Muscle of leg (tissue), 11 donors: ENCODE data around the gene MXD3. TPM values are rescaled to one million over a fixed set of nuclear protein-coding genes. Genes with fewer than 3 reads are reported as not detected.
A peak's percentile ranks its signal among the peaks of the same experiment; 100 is the strongest.

Experiments
- DNase-seq: peaks from one replicate; pipeline ENCODE4 v3.0.0; 2013
- H3K27ac ChIP-seq: one replicate; pipeline ENCODE4 v1.5.1; 2013; ENCODE audit warnings: mild to moderate bottlenecking, low read length, control low read depth
- H3K27me3 ChIP-seq: one replicate; pipeline ENCODE4 v1.6.1; 2013; ENCODE audit warnings: low read length; ENCODE audit not compliant: control insufficient read depth, insufficient read depth
- H3K36me3 ChIP-seq: one replicate; pipeline ENCODE4 v1.6.1; 2013; ENCODE audit warnings: low read length; ENCODE audit not compliant: control insufficient read depth, insufficient read depth
- H3K4me1 ChIP-seq: one replicate; pipeline ENCODE4 v1.6.1; 2013; ENCODE audit warnings: low read length; ENCODE audit not compliant: control insufficient read depth, insufficient read depth
- H3K4me3 ChIP-seq: one replicate; pipeline ENCODE4 v1.5.1; 2013; ENCODE audit warnings: low read length, control low read depth
- H3K9me3 ChIP-seq: replicated peaks from 2 replicates; pipeline ENCODE4 v1.6.1; 2013; ENCODE audit warnings: low read depth, low read length; ENCODE audit not compliant: control insufficient read depth
- WGBS: methylation state at CpG from one replicate; pipeline ENCODE4 v1.1.5; 2013; ENCODE audit warnings: missing lambda C conversion rate; ENCODE audit not compliant: insufficient coverage; 5-methylcytosine and 5-hydroxymethylcytosine counted together
- polyA plus RNA-seq, 8 donors: library from polyadenylated mRNA; unstranded; fragments of 120-200 nt; gene quantifications; one replicate each; pipeline versions ENCODE4 v1.2.1 to v1.2.3, GENCODE V29; 2013; ENCODE audit warnings: inconsistent platforms in 1 of 8, low replicate concordance in 1 of 8; ENCODE audit not compliant: insufficient read length in 8 of 8, insufficient read depth in 1 of 8
- total RNA-seq: library from RNA; stranded (reverse); fragments of 120-200 nt; gene quantifications from one replicate; pipeline ENCODE4 v1.2.4, GENCODE V29; 2013

Gene MXD3
- total and polyA plus RNA-seq, 9 donors = 18.0 to 36.7 (median 24.1) TPM

- 69% methylated on average over 21 of the region's 28 CpGs for WGBS
- H3K9me3 ChIP-seq = no peaks in the 10 kb centered on the region
- H3K36me3 ChIP-seq = peaks cover 31% of the 10 kb centered on the region
- no peak overlapping the region for H3K4me3 ChIP-seq
- H3K4me1 ChIP-seq = no peaks in the 10 kb centered on the region
- peak overlapping the region; percentile 65 for H3K27ac ChIP-seq
- DNase-seq = peak; percentile 88
- H3K27me3 ChIP-seq = no peaks in the 10 kb centered on the region
Measured at GRCh38 chr5:177327539-177328522, 16.1 kb upstream of the MXD3 start.

DNA sequence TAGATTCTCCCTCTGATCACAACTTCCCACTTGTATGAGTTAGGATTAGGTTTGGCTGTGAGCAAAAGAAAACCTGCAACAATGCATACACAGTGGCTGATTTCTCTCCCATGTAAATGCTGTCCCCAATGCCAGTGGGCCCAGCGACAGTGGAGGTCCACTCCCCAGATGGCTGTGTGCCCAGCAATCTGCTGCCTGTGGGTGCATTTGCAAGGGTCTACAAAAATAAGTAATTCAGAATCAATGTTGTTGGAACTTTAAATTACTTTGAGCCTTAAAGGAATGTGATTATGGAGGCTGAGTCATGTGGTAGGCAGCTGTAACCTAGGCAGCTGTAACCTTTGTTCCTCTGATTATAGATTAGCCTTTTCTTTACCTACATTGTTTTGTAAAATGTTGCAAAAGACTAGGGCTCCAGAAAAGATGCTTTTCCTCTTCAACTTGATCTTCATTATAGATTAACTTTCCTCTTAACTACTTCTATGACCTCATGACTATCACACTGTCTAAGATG lies 14.2 kb upstream of the MXD3 start:
- DNase-seq = no peak
- H3K4me1 ChIP-seq = no peaks in the 10 kb centered on the region
- H3K9me3 ChIP-seq = no peaks in the 10 kb centered on the region
- no peak overlapping the region for H3K27ac ChIP-seq
- WGBS = 67% methylated on average over 1 of the region's 1 CpG
- no peak overlapping the region for H3K4me3 ChIP-seq
- H3K36me3 ChIP-seq = peaks cover 11% of the 10 kb centered on the region
- no peaks in the 10 kb centered on the region for H3K27me3 ChIP-seq

- Histone ChIP-seq H3K27ac (no peak overlapping the region), H3K4me1 (no peaks in the 10 kb centered on the region), H3K4me3 (no peak overlapping the region), H3K9me3 (no peaks in the 10 kb centered on the region), H3K27me3 (no peaks in the 10 kb centered on the region), H3K36me3 (no peaks in the 10 kb centered on the region)
- DNase-seq = no peak
- WGBS = 80% methylated on average over 3 of the region's 7 CpGs
Measured at GRCh38 chr5:177320879-177321278, 9.2 kb upstream of the MXD3 start.

GRCh38 chr5:177319913-177320588 lies 8.4 kb upstream of the MXD3 start:
- DNase-seq = no peak
- no peaks in the 10 kb centered on the region for H3K27me3 ChIP-seq
- H3K36me3 ChIP-seq = no peaks in the 10 kb centered on the region
- no peak overlapping the region for H3K27ac ChIP-seq
- H3K4me3 ChIP-seq = no peak overlapping the region
- H3K4me1 ChIP-seq = no peaks in the 10 kb centered on the region
- no peaks in the 10 kb centered on the region for H3K9me3 ChIP-seq
- 92% methylated on average over 9 of the region's 14 CpGs for WGBS

DNA sequence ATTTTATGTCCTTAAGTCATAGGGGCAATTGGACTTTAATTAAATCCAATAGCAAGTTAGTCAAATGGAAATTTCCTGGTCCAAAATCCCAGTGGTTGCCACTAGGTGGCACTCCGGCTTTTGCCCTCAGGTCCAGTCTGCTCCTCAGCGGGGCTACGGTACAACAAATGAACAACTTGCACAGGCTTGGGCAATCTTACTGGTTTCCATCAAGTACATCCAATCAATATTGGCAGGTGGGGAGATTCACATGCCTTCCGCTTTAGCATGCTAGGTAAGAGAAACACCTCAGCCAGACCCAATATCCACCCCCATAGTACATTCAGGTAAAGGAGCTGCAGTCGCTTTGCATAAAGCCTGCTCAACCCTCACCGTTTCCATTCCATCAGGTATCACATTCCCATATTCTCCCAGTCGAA lies 6.3 kb upstream of the MXD3 start:
- no peaks in the 10 kb centered on the region for H3K27me3 ChIP-seq
- H3K9me3 ChIP-seq = no peaks in the 10 kb centered on the region
- DNase-seq = peak; percentile 77
- H3K4me3 ChIP-seq = no peak overlapping the region
- no peaks in the 10 kb centered on the region for H3K36me3 ChIP-seq
- H3K4me1 ChIP-seq = peaks cover 2% of the 10 kb centered on the region
- WGBS = 31% methylated on average over 5 of the region's 7 CpGs
- H3K27ac ChIP-seq = no peak overlapping the region

DNA sequence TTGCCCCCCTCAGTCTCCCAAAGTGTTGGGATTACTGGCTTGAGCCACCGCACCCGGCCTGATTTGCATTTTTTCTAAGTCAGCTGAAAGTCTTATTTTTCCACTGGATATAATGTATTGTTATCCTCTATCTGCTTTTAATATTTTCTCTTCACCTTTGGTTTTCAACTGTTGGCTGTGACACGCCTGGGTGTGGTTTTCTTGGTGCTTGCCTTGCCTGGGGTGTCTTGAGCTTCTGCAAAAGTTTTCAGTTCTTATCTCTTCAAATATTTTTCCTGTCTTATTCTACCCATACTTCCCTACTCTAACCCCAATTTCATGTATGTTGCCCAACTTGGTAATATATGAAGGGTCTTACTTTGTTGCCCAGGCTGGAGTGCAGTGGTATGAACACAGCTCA lies 4.3 kb upstream of the MXD3 start:
- no peaks in the 10 kb centered on the region for H3K9me3 ChIP-seq
- no peaks in the 10 kb centered on the region for H3K27me3 ChIP-seq
- no peak overlapping the region for H3K27ac ChIP-seq
- peaks cover 16% of the 10 kb centered on the region for H3K4me1 ChIP-seq
- DNase-seq = no peak
- no CpG with 5 or more reads among the region's 3 CpGs for WGBS
- no peak overlapping the region for H3K4me3 ChIP-seq
- H3K36me3 ChIP-seq = no peaks in the 10 kb centered on the region

- Histone ChIP-seq H3K4me3 (no peak overlapping the region), H3K27me3 (no peaks in the 10 kb centered on the region), H3K4me1 (peaks cover 22% of the 10 kb centered on the region), H3K27ac (no peak overlapping the region), H3K9me3 (no peaks in the 10 kb centered on the region), H3K36me3 (peaks cover 3% of the 10 kb centered on the region)
- DNase-seq = no peak
- 92% methylated on average over 2 of the region's 7 CpGs for WGBS
Measured at GRCh38 chr5:177315411-177315810, 3.7 kb upstream of the MXD3 start.

DNA sequence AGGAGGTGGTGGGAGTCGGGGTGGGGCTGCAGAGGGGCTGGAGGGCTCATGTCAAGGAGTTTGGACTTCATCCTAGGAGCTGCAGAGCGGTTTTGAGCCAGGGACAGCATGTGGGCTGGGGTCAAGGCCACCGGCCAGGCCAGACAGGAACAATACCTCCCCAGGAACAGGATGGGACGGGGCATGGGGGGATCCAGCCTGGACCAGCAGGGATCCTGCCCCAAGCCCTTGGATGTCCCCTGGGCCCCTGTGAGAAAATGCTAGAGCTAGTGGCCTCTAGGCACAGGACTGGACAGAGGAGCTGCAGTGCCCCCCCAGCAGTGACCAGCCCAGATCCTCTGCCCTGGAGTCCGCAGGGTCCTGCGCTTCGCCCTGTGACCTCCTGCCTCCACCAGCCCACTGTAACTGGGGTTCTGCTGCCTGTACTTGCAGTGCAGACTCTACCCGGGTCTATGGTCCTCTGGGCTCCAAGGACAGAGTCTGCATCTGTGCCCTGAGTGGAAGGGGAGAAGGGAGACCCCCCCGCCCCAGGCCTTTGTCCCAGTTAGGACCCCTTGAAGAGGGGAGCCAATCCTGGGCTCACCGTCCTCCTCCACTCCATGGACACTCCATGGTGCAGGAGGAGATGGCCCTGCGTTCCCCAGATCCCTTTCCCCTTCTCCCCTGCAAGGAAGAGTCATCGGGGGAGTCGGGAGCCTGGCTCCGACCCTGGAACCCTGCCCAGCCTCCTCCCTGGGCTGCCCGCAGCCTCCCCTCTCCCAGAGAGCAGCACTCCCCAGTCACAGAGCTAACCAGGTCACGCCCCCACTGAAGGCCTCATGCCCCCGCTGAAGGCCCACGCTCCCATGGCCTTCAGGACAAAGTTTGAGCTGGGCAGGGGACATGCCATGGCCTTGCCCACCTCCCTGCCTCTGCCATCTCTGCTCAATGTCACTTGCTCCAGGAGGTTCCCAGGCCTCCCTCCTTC lies 3.0 kb upstream of the MXD3 start:
- DNase-seq = no peak
- H3K36me3 ChIP-seq = peaks cover 7% of the 10 kb centered on the region
- H3K4me1 ChIP-seq = peaks cover 29% of the 10 kb centered on the region
- H3K27me3 ChIP-seq = no peaks in the 10 kb centered on the region
- H3K27ac ChIP-seq = no peak overlapping the region
- WGBS = 76% methylated on average over 12 of the region's 18 CpGs
- no peaks in the 10 kb centered on the region for H3K9me3 ChIP-seq
- no peak overlapping the region for H3K4me3 ChIP-seq

DNA sequence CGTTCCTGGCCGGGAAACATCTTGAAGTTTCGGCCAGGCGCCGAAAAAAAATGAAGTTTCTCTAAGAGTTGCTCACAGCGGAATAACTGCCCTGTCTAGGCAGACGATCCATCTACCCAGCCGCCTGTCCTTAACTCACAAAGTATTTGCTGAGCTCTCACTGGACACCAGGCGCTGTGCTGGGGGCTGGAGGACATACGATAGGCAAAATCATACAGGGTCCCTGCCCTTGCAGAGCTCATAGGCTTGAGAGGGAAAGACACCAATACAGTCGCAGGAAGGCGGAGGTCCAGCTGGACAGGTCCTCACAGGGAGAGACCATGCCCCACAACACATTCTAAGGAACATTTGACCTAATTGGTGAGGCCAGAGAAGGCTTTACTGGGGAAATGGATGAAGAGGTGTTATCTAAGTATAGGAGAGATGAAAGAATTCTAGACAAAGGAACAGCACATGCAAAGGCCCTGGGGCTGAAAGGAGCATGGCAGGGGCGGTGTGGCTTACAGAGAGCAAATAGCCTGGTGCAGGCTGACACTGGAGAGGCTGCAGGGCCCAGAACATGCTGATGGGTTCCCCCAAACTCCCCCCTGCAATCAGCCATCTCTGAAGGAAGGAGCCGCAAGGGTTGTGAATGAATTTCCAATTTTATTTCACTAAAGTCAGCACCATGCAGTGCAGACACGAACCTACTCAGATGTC lies 2.0 kb upstream of the MXD3 start:
- Histone ChIP-seq H3K4me3 (no peak overlapping the region), H3K36me3 (peaks cover 16% of the 10 kb centered on the region), H3K9me3 (no peaks in the 10 kb centered on the region), H3K27ac (no peak overlapping the region), H3K27me3 (no peaks in the 10 kb centered on the region), H3K4me1 (peaks cover 39% of the 10 kb centered on the region)
- DNase-seq = no peak
- WGBS = 85% methylated on average over 9 of the region's 15 CpGs
